ENCODE results near the gene KLRK1. TPM values are rescaled to one million over a fixed set of nuclear protein-coding genes. Genes with fewer than 3 reads are reported as not detected.

Gene KLRK1
- total RNA-seq: 0.29 TPM in 1 of 2 replicates, not detected in the other

DNA sequence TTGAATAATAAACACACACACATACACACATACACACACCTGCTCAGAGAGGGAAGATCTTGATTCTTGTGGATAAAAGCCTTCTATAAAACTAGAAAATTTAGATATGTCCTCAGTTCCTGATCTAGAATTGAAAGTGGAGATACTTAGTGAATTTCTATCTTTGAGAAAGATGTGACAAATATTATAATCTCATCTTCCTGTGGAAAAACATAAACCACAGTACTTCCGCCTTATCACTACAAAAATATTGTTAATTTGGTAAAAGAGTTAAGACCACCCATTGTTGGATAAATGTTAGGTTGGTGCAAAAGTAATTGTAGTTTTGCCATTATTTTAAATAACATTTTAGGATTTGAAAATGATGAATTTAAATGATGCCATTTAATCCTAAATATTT lies at the start of gene KLRK1:
TSS of gene KLRK1 (minus strand) at position 138 of the 400 bp plus-strand sequence. CDS start 1,231 bp downstream, outside the sequence.

GRCh38 chr12:10435816-10436215 lies 46.0 kb upstream of the KLRK1 start, which contains the start of gene KLRC2:
TSS of gene KLRC2 (minus strand) at chr12:10436010. CDS start at chr12:10435986, 24 bp downstream.

GRCh38 chr12:10420334-10420733 lies 30.5 kb upstream of the KLRK1 start, which contains the start of gene KLRC3:
TSS of gene KLRC3 (minus strand) at chr12:10420595. CDS start at chr12:10420550, 45 bp downstream.

GRCh38 chr12:10409392-10409791 lies 19.6 kb upstream of the KLRK1 start, which contains the start of gene KLRC4:
TSS of gene KLRC4 (minus strand) at chr12:10409757. CDS start at chr12:10409575, 182 bp downstream.

Other genes with a start within 250 kb of the KLRK1 start
- gene OLR1, start 217.9 kb downstream of the KLRK1 start, total RNA-seq: under 0.01 TPM in 1 of 2 replicates, not detected in the other
- gene TMEM52B, start 211.0 kb downstream of the KLRK1 start, total RNA-seq: under 0.01 TPM in 1 of 2 replicates, not detected in the other
- gene GABARAPL1, start 177.2 kb downstream of the KLRK1 start, total RNA-seq: 51.6 and 116 TPM in 2 replicates
- 0.15 and 0.66 TPM in 2 replicates for gene KLRD1, start 82.2 kb downstream of the KLRK1 start, total RNA-seq
- not detected in 2 replicates for gene KLRC4, start 19.7 kb upstream of the KLRK1 start, total RNA-seq
- gene KLRC3, start 30.6 kb upstream of the KLRK1 start, total RNA-seq: not detected in 2 replicates
- not detected in 2 replicates for gene KLRC2, start 46.0 kb upstream of the KLRK1 start, total RNA-seq
- gene KLRC1, start 63.3 kb upstream of the KLRK1 start, total RNA-seq: 0.15 TPM in 1 of 2 replicates, not detected in the other
- 0.83 and 0.87 TPM in 2 replicates for gene EIF2S3B, start 115.8 kb upstream of the KLRK1 start, total RNA-seq
- gene MAGOHB, start 223.6 kb upstream of the KLRK1 start, total RNA-seq: 8.1 and 25.7 TPM in 2 replicates